Thyroid gland (tissue), 4 donors: Measurements from ENCODE around the gene PHIP.

Experiments
- POLR2A ChIP-seq, 2 donors: fragments of 450-650 bp; IDR thresholded peaks; one replicate each; pipeline ENCODE4 v1.6.1; 2017; ENCODE audit warnings: antibody characterized with exemption in 2 of 2, mild to moderate bottlenecking in 2 of 2, moderate library complexity in 1 of 2
- TF ChIP-seq, protein P1 (sequence below), 6 experiments: fragments of 200-600 bp in 3 of 6; fragments of 450-650 bp in 3 of 6; sonication (generic) in 3 of 6; IDR thresholded peaks; one replicate each; pipeline ENCODE4 v1.5.1; 2016 to 2019; ENCODE audit warnings: antibody characterized with exemption in 6 of 6, mild to moderate bottlenecking in 2 of 6, inconsistent platforms in 1 of 6, moderate library complexity in 1 of 6

DNA sequence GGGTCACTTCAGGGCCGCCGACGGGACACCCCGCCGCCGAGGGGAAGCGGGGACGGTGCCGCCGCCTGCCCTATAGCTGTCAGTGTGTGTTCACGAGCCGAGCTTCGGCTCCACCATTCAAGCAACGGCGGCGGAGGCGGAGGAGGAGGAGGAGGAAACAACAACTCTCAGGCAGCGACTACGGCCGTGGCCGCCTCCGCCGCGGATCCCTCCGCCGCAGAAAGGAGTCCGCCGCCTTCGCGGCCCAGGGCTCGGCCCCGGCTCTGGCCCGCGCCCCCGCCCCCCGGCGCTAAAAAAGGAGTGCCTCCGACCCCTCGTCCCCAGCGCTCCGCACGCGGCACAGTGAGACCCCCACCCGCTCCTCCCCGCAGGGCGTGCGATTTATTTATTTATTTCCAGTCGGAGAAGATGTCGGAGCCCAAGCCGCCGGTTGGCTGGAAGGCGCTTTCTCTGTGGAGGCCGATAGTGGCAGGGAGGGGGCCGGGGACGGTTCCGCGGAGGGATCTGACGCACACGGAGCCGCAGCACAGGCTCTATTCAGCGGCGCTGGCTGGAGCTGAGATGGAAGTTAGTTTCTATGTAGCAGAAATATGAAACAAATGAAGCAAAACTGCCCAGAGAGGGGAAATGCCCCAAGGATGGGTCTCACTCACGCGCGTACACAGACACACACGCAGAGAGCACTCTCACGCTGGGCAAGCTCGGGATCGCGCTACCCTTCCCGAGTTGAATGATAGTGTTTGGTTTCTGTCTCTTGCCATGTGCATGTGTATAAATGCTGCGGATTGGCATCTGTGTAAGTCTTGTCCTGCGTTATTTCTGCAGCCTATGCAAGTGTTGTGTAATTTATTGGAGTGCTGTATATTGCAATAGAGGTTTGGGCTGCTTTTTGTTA, at the start of gene PHIP:
- TF ChIP-seq, protein P1, sequence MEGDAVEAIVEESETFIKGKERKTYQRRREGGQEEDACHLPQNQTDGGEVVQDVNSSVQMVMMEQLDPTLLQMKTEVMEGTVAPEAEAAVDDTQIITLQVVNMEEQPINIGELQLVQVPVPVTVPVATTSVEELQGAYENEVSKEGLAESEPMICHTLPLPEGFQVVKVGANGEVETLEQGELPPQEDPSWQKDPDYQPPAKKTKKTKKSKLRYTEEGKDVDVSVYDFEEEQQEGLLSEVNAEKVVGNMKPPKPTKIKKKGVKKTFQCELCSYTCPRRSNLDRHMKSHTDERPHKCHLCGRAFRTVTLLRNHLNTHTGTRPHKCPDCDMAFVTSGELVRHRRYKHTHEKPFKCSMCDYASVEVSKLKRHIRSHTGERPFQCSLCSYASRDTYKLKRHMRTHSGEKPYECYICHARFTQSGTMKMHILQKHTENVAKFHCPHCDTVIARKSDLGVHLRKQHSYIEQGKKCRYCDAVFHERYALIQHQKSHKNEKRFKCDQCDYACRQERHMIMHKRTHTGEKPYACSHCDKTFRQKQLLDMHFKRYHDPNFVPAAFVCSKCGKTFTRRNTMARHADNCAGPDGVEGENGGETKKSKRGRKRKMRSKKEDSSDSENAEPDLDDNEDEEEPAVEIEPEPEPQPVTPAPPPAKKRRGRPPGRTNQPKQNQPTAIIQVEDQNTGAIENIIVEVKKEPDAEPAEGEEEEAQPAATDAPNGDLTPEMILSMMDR (IDR thresholded peaks at IDR 0.05), result peak in 1 of 6 experiments; percentile 2
- peak in 1 of 2 donors; percentile 68 for TF ChIP-seq POLR2A (IDR thresholded peaks at IDR 0.05)
